SK-N-SH treated with all-trans-retinoic acid at 6 μM for 48 hours (cell line): ENCODE measurements around the gene FBXO31.

Experiments
- ATAC-seq: fragments of 200-7000 bp; cut with Tn5 transposase; 3 replicates; pipeline ENCODE4 v1.9.1; 2020; ENCODE audit warnings: mild to moderate bottlenecking, moderate library complexity
- ARNTL ChIP-seq: fragments of 450-650 bp; formaldehyde crosslinking; IDR thresholded peaks from 2 replicates; pipeline ENCODE4 v1.5.0; 2020; ENCODE audit warnings: low read depth, mild to moderate bottlenecking, moderate library complexity, borderline replicate concordance
- BACH2 ChIP-seq: fragments of 250-450 bp; sonication (Bioruptor Pico); IDR thresholded peaks from 2 replicates; pipeline ENCODE4 v1.9.0; 2021; ENCODE audit warnings: mild to moderate bottlenecking, borderline replicate concordance
- CSDC2 ChIP-seq: fragments of 250-450 bp; sonication (Bioruptor Pico); IDR thresholded peaks from 2 replicates; pipeline ENCODE4 v1.5.0; 2020; ENCODE audit warnings: mild to moderate bottlenecking, moderate library complexity
- ESRRG ChIP-seq: fragments of 250-450 bp; sonication (Bioruptor Pico); IDR thresholded peaks from 2 replicates; pipeline ENCODE4 v1.6.1; 2021; ENCODE audit warnings: mild to moderate bottlenecking
- GLIS3 ChIP-seq: fragments of 250-450 bp; sonication (Bioruptor Pico); IDR thresholded peaks from 2 replicates; pipeline ENCODE4 v1.5.0; 2020; ENCODE audit warnings: mild to moderate bottlenecking, moderate library complexity
- OSR1 ChIP-seq: fragments of 250-450 bp; sonication (Bioruptor Pico); IDR thresholded peaks from 2 replicates; pipeline ENCODE4 v1.8.0; 2022; ENCODE audit warnings: moderate library complexity, mild to moderate bottlenecking, inconsistent platforms
- PPARA ChIP-seq: fragments of 250-450 bp; sonication (Bioruptor Pico); IDR thresholded peaks from 2 replicates; pipeline ENCODE4 v1.5.0; 2020; ENCODE audit warnings: mild to moderate bottlenecking, borderline replicate concordance
- RARB ChIP-seq: fragments of 250-450 bp; sonication (Bioruptor Pico); IDR thresholded peaks from 2 replicates; pipeline ENCODE4 v1.8.0; 2021; ENCODE audit warnings: mild to moderate bottlenecking, moderate library complexity
- SNAI2 ChIP-seq: fragments of 250-450 bp; sonication (Bioruptor Pico); IDR thresholded peaks from 2 replicates; pipeline ENCODE4 v1.5.0; 2020; ENCODE audit warnings: mild to moderate bottlenecking, moderate library complexity
- TOX ChIP-seq: fragments of 250-450 bp; sonication (Bioruptor Pico); IDR thresholded peaks from 2 replicates; pipeline ENCODE4 v1.8.0; 2021; ENCODE audit warnings: mild to moderate bottlenecking, moderate library complexity, borderline replicate concordance
- TSHZ2 ChIP-seq: fragments of 250-450 bp; sonication (Bioruptor Pico); IDR thresholded peaks from 2 replicates; pipeline ENCODE4 v1.5.0; 2020; ENCODE audit warnings: mild to moderate bottlenecking, moderate library complexity
- ZC3H10 ChIP-seq: fragments of 250-450 bp; sonication (Bioruptor Pico); IDR thresholded peaks from 2 replicates; pipeline ENCODE4 v1.5.1; 2021; ENCODE audit warnings: mild to moderate bottlenecking, moderate library complexity
- ZFP3 ChIP-seq: fragments of 250-450 bp; sonication (Bioruptor Pico); IDR thresholded peaks from 2 replicates; pipeline ENCODE4 v1.5.0; 2020; ENCODE audit warnings: mild to moderate bottlenecking, moderate library complexity
- ZFP30 ChIP-seq: fragments of 450-650 bp; formaldehyde crosslinking; IDR thresholded peaks from 2 replicates; pipeline ENCODE4 v1.5.0; 2022; ENCODE audit warnings: mild to moderate bottlenecking, moderate library complexity
- ZNF565 ChIP-seq: fragments of 450-650 bp; formaldehyde crosslinking; conservative IDR thresholded peaks from 2 replicates; pipeline ENCODE4 v1.5.0; 2020; ENCODE audit warnings: low read depth, mild to moderate bottlenecking, moderate library complexity
- ZNF8 ChIP-seq: fragments of 450-650 bp; formaldehyde crosslinking; IDR thresholded peaks from 2 replicates; pipeline ENCODE4 v1.5.0; 2020; ENCODE audit warnings: mild to moderate bottlenecking, moderate library complexity
- TF ChIP-seq, protein P1 (sequence below): fragments of 250-450 bp; sonication (Bioruptor Pico); IDR thresholded peaks from 2 replicates; pipeline ENCODE4 v1.8.0; 2020; ENCODE audit warnings: mild to moderate bottlenecking, moderate library complexity, borderline replicate concordance
- TF ChIP-seq, protein P2 (sequence below): fragments of 250-450 bp; sonication (Bioruptor Pico); IDR thresholded peaks from 2 replicates; pipeline ENCODE4 v1.5.1; 2020; ENCODE audit warnings: low read depth, mild to moderate bottlenecking, moderate library complexity
- TF ChIP-seq, protein P3 (sequence below): fragments of 250-450 bp; sonication (Bioruptor Pico); IDR thresholded peaks from 2 replicates; pipeline ENCODE4 v1.8.0; 2021; ENCODE audit warnings: low read depth, mild to moderate bottlenecking, moderate library complexity, borderline replicate concordance
- TF ChIP-seq, protein P4 (sequence below): fragments of 250-450 bp; sonication (Bioruptor Pico); IDR thresholded peaks from 2 replicates; pipeline ENCODE4 v1.5.1; 2021; ENCODE audit warnings: mild to moderate bottlenecking, moderate library complexity

Gene FBXO31

DNA sequence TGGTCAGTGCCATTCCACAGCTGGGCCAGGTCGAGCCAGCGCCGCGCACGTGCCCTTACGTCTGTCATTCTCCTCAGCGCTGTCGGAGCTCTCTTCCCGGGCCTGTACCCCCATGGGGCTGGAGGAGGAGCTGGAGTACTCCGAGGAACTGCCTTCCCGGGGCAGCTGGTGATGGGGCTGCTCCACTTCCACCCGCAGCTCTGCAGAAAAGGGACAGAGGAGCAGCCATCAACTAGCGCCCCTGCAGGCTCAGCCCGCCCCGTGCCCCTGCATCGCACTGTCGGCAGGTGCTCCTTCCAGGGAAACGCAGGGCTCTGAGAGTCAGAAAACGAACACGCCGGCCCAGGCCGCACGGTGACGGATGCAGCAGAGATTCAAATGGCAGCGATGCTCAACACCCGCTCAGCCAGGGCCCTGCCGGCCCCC, 29.4 kb upstream of the FBXO31 start:
- no peak for ATAC-seq
- TF ChIP-seq, protein P1, sequence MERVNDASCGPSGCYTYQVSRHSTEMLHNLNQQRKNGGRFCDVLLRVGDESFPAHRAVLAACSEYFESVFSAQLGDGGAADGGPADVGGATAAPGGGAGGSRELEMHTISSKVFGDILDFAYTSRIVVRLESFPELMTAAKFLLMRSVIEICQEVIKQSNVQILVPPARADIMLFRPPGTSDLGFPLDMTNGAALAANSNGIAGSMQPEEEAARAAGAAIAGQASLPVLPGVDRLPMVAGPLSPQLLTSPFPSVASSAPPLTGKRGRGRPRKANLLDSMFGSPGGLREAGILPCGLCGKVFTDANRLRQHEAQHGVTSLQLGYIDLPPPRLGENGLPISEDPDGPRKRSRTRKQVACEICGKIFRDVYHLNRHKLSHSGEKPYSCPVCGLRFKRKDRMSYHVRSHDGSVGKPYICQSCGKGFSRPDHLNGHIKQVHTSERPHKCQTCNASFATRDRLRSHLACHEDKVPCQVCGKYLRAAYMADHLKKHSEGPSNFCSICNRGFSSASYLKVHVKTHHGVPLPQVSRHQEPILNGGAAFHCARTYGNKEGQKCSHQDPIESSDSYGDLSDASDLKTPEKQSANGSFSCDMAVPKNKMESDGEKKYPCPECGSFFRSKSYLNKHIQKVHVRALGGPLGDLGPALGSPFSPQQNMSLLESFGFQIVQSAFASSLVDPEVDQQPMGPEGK (CRISPR knock-in tag): no peak
- TF ChIP-seq, protein P2, sequence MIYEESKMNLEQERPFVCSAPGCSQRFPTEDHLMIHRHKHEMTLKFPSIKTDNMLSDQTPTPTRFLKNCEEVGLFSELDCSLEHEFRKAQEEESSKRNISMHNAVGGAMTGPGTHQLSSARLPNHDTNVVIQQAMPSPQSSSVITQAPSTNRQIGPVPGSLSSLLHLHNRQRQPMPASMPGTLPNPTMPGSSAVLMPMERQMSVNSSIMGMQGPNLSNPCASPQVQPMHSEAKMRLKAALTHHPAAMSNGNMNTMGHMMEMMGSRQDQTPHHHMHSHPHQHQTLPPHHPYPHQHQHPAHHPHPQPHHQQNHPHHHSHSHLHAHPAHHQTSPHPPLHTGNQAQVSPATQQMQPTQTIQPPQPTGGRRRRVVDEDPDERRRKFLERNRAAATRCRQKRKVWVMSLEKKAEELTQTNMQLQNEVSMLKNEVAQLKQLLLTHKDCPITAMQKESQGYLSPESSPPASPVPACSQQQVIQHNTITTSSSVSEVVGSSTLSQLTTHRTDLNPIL (CRISPR knock-in tag): no peak
- no peak for TF ChIP-seq ZFP30
- TF ChIP-seq TSHZ2: no peak
- TF ChIP-seq PPARA (CRISPR knock-in tag): no peak
- no peak for TF ChIP-seq ZC3H10 (CRISPR knock-in tag)
- no peak for TF ChIP-seq RARB (CRISPR knock-in tag)
- TF ChIP-seq BACH2: no peak
- TF ChIP-seq ESRRG (CRISPR knock-in tag): no peak
- TF ChIP-seq GLIS3: no peak
- TF ChIP-seq ARNTL (CRISPR knock-in tag): no peak

DNA sequence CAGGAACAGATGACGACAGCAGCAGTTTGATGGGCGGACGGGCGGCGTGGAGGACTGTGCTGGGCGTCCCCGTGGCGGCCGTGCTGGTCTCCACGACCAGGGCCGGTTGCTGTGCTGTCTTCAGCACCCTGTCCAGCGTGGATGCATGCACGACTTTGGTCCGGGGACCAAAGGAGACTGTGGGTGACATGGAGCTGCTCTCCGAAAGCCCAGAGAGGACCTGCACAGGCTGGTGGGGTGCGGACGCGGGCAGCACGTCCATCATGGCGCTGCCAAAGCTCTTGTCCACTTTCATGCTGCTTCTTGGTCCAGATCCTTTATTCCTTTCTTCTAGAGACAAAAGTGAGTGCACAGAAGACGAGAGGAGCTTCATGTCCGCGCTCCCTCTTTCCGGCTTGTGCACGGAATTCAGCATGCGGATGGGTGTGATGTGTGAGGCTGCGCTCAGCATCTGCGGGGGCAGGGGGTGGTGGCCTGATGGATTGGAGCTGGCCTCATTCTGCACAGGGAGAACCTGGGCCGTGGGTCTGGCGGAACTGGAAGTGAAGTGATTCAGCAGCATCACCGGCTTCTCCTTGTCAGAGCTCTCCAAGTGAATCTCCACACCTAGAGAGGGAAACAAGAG, 28.9 kb upstream of the FBXO31 start:
- no peak for ATAC-seq
- no peak for TF ChIP-seq ZNF8
- TF ChIP-seq GLIS3: no peak
- TF ChIP-seq, protein P3, sequence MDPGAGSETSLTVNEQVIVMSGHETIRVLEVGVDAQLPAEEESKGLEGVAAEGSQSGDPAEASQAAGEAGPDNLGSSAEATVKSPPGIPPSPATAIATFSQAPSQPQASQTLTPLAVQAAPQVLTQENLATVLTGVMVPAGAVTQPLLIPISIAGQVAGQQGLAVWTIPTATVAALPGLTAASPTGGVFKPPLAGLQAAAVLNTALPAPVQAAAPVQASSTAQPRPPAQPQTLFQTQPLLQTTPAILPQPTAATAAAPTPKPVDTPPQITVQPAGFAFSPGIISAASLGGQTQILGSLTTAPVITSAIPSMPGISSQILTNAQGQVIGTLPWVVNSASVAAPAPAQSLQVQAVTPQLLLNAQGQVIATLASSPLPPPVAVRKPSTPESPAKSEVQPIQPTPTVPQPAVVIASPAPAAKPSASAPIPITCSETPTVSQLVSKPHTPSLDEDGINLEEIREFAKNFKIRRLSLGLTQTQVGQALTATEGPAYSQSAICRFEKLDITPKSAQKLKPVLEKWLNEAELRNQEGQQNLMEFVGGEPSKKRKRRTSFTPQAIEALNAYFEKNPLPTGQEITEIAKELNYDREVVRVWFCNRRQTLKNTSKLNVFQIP: no peak
- no peak for TF ChIP-seq ZNF565 (CRISPR knock-in tag)
- TF ChIP-seq, protein P4, sequence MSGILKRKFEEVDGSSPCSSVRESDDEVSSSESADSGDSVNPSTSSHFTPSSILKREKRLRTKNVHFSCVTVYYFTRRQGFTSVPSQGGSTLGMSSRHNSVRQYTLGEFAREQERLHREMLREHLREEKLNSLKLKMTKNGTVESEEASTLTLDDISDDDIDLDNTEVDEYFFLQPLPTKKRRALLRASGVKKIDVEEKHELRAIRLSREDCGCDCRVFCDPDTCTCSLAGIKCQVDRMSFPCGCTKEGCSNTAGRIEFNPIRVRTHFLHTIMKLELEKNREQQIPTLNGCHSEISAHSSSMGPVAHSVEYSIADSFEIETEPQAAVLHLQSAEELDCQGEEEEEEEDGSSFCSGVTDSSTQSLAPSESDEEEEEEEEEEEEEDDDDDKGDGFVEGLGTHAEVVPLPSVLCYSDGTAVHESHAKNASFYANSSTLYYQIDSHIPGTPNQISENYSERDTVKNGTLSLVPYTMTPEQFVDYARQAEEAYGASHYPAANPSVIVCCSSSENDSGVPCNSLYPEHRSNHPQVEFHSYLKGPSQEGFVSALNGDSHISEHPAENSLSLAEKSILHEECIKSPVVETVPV (CRISPR knock-in tag): no peak

DNA sequence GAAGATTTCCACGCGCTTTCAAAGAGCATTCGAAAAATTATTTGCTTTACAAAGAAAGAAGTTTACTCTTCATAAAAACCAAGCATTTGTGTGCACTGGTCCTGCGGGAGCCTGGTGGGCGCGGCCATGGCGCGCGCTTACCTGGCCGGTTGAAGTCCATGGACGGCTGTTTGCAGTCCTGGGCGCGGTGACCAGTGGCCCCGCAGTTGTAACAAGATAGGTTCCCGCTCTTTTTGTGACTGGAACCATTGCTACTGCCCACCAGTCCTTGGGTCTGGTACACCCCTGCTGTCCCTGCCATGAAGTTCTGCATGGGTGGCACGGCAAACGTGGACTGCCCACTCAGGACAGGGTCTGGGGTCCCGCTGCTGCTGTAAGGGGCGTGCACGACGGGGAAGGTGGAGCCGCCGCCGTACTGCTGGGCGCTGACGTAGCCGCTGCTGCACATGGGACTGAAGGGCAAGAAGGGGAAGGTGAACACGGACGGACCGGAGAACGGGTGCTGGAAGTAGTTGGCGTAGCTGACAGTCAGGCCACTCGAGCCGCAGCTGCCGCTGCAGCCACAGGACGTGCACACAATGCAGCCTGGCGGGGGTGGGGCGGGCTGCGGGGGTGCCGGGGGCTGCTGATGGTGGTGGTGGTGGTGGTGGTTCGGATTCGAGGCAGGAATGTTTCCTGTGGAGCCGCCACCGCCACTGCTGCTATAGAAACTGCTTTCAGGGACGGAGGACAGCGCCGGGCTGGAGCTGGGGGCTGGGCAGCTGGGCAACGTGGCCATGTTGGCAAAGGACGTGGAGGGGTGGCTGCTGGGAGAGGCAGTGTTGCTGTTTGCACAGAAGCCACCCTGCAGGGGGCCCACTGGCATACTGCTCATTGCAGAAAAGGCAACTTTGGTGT, 28.0 kb upstream of the FBXO31 start:
- no peak for ATAC-seq
- TF ChIP-seq OSR1: no peak
- TF ChIP-seq, protein P3: no peak
- TF ChIP-seq ZNF8: no peak
- TF ChIP-seq SNAI2 (CRISPR knock-in tag): no peak
- TF ChIP-seq ZFP3 (CRISPR knock-in tag): no peak
- TF ChIP-seq TOX (CRISPR knock-in tag): no peak
- no peak for TF ChIP-seq ZNF565 (CRISPR knock-in tag)
- no peak for TF ChIP-seq CSDC2 (CRISPR knock-in tag)
- TF ChIP-seq, protein P2 (CRISPR knock-in tag): no peak
- no peak for TF ChIP-seq ESRRG (CRISPR knock-in tag)
